ENCODE data around the gene PIK3R2. TPM values are rescaled to one million over a fixed set of nuclear protein-coding genes. Genes with fewer than 3 reads are reported as not detected.

Gene PIK3R2
- total and polyA plus RNA-seq, 2 of the 13 experiments (the other 11 are each of a cell fraction or from before 2014, with no cell fraction given): 18.6 to 25.3 TPM

- TF ChIP-seq RORA (CRISPR knock-in tag; IDR thresholded peaks at IDR 0.05) (no peak), MAF1 (CRISPR knock-in tag; IDR thresholded peaks at IDR 0.05; ENCODE audit: borderline replicate concordance) (no peak), NCOA1 (CRISPR knock-in tag; IDR thresholded peaks at IDR 0.05) (no peak), ARID5B (CRISPR knock-in tag; IDR thresholded peaks at IDR 0.05) (0 out of 2 replicates have a peak, but pooled peaks have one; percentile 12), ARID4A (CRISPR knock-in tag; IDR thresholded peaks at IDR 0.05; ENCODE audit: borderline replicate concordance) (peak; percentile 38; the same call in 1 of the 2 replicates), ZBTB43 (CRISPR knock-in tag; conservative IDR thresholded peaks at IDR 0.05) (no peak), ZNF317 (CRISPR knock-in tag; IDR thresholded peaks at IDR 0.05) (no peak), ESRRA (CRISPR knock-in tag; IDR thresholded peaks at IDR 0.05; ENCODE audit: low read depth) (no peak), ZNF280B (CRISPR knock-in tag; IDR thresholded peaks at IDR 0.05; ENCODE audit: borderline replicate concordance) (no peak), SMAD9 (CRISPR knock-in tag; IDR thresholded peaks at IDR 0.05) (no peak), ZNF331 (CRISPR knock-in tag; IDR thresholded peaks at IDR 0.05) (peak; percentile 27; the same call in 1 of the 2 replicates), DMAP1 (CRISPR knock-in tag; IDR thresholded peaks at IDR 0.05) (0 out of 2 replicates have a peak, but pooled peaks have one; percentile 40), ZBTB44 (CRISPR knock-in tag; IDR thresholded peaks at IDR 0.05) (no peak), PATZ1 (CRISPR knock-in tag; IDR thresholded peaks at IDR 0.05) (peak; percentile 84)
Observed at GRCh38 chr19:18156841-18157464, 4.0 kb downstream of the PIK3R2 start (continued).
